GM18861 (cell line): Measurements from ENCODE around the gene PDPN.

ENCODE experiments used
- ATAC-seq: cut with Tn5 transposase; IDR thresholded peaks from one replicate; pipeline ENCODE4 v1.9.1; 2021; ENCODE audit not compliant: unreplicated experiment

Gene PDPN

DNA sequence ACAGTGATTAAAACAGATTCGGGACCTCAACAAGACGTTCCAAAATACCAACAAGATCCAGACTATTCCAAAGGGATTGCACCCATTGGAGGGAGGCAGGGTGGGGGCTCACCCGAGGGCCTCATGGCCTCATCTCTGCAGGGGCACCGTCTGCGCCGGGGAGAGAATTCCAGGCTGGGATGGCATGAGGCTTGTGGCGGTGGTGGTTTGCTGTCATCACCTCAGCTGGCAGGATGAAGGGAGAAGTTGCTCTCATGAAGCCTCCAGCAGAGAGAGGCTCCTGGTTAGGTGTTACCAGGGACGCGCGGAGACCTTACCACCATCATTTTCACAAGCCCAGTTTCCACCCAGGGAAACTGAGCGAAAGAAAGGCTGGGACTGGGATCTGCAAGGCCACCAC lies 6.7 kb upstream of the PDPN start:
- no peak for ATAC-seq

DNA sequence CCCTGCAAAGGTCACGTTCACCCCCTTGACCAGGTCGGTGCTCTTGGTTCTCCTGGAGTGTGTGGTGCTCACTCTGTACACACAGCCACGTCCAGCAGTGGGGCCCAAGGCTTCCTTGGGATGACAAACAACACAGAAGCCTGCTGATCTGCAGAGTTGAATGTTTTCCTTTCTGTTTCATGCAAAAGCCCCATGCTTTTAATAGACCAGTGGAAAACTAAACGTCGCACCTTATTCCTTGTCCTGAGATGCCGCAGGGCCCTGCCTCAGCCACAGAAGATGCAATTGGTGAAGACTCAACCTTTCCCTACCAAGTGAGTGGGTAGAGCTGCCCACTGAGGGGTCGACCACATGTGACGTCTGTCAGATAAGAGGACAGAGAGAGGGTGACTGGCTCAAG lies 5.8 kb upstream of the PDPN start:
- ATAC-seq: no peak

DNA sequence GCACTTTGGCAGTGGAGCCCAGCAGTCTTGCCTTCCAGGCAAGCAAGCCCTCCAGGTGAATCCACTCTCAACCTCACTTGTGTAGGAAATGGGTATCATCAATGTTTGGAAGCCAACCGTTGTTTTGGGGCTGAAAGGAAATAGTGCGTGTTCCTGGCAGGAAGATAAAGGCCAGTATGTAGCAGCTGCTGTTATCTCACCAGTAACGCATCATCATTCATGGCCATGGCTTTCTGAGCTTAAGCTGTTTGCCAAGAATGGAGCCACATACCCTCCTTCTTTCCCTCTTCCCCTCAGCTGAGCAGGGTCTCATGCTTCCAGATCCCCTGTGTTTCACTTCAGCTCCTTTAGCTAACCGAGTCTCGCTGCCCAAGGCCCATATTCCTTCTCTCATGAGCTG lies 2.2 kb upstream of the PDPN start:
- ATAC-seq: no peak

DNA sequence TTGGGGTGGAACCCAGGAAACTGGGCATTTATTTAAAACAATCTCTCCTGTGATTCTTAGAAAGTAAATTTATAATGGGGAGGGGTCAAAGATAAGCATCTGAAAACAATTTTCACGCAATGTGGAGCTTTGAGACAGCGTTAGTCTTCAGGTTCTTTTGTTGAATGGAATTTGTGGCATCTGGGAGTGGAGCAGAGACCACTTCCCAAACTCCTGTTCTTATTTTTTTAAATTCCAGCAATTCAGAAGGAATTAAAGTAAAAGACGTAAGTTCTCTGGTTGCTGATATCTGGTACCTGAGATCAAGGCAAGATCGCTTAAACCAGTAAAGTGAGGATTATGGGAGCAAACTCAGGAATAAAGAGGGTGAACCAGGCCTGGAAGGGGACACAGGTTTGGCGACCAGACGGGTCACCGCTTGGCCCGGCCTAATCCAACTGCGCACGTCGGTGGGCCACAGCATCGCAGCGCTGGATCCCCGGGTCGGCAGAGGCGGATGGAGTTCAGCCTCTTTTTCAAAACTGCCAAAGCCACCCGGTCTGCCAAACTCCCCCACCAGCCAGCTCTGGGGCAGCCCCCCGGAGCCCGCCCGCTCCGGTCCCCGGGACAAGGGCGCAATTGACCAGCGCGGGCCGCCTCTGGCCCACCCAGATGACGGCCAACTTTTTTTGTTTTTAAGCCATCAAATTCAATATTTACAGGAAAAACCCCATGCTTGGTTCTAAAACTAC lies 754 bp upstream of the PDPN start:
- ATAC-seq: no peak

DNA sequence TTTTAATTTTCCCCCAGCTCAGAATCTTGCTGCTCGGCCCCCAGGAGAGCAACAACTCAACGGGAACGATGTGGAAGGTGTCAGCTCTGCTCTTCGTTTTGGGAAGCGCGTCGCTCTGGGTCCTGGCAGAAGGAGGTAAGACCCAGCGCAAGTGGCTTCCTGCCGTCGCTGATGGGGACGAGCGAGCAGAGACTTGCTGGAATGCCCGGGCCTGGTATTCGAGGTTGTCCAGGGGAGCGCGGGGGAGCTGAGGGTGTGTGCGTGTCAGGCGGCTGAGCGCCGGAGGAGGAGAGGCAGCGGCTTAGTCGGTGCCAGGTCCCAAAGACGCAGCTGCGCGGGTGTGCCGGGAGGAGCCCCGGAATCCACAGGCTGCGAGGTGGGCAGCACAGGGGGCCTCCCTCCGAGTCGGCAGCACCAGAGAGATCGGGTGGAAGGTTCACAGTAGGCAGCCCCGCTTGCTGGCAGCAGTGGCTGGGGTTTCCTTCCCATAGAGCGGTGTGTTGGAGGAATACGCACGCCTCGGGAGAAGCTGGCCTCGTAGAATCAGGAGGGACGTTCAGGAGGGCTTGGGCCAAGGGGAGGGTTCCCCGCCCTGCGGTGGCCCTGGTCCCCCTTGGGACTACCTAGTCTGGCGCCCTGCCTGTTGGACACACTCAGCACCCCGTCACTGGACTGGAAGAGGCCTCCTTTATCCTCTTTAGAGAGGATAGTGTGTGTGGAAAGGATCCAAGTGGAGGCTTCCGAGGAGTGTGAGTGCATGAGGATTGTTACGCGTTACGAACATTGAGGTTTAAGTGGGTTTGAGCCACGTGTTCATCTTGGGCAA lies 547 bp downstream of the PDPN start:
- no peak for ATAC-seq

DNA sequence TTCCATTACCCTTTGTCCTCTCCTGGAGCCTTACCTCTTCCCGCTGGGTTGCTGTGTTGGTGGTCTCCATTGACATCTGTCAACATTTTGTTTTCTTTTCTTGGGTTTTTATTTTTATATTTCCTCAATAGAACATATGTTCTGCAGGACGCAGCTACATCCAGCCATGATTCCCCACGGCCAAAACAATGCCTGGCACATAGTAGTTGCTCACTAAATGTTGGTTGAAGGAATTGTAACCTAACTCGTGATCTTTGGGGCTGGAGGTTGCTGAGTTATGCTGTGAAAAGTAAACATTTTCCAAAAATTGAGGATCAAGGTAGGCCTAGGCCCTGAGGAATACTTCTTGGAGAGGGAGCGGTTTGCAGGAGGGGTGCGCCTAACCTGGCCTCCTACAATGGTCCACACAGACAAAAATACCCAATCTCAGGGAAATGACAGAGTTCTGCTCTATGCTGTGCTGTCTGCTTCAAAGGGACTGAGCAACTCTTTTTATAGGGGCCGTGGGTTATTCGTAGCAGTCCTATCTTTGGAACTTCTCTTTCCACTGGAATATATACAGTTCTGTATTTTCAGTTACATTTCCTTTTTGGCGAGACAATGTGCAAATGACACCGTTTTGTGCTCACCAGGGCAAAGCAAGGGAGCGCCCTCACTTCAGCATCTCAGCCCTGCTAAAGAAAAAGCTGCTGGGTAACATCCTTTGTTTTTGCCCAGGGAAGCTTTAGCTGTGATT lies 1.4 kb downstream of the PDPN start:
- no peak for ATAC-seq

DNA sequence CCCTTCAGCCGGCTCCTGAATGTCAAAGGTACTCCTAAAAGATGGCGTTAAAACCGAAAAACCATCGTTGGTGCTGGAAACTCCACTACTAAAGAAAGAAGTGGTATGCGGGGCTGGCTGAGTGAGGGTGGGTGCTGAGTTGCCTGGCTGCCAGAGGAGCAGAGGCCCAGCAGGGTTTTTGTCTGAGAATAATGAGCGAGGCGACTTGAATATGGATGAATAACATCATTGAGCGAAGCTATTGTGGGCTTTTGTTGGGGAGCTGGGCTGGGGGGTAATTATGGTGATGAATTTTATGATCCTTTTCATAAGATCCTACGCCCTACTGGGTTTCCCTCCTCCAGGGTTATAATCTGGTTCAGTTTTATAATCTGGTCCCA lies 2.0 kb downstream of the PDPN start:
- no peak for ATAC-seq

DNA sequence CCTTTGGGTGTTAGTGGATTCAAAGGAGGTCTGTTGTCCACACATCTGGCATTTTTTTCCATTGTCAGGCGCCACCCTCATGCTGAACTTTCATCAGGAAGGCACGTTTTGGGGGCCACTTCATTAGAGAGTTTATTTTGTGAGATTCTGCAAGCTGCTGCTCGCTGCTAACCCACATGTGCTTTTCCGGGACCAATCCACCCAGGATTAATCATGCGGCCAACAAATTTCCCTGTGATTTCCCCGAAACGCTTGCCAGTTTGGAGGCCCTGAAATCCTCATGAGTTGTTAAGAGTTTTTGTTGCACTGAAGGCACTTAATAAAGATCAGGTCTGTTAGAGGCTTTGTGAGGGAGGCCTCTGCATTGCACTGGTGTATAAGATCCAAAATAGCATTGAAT lies 2.4 kb downstream of the PDPN start:
- no peak for ATAC-seq

DNA sequence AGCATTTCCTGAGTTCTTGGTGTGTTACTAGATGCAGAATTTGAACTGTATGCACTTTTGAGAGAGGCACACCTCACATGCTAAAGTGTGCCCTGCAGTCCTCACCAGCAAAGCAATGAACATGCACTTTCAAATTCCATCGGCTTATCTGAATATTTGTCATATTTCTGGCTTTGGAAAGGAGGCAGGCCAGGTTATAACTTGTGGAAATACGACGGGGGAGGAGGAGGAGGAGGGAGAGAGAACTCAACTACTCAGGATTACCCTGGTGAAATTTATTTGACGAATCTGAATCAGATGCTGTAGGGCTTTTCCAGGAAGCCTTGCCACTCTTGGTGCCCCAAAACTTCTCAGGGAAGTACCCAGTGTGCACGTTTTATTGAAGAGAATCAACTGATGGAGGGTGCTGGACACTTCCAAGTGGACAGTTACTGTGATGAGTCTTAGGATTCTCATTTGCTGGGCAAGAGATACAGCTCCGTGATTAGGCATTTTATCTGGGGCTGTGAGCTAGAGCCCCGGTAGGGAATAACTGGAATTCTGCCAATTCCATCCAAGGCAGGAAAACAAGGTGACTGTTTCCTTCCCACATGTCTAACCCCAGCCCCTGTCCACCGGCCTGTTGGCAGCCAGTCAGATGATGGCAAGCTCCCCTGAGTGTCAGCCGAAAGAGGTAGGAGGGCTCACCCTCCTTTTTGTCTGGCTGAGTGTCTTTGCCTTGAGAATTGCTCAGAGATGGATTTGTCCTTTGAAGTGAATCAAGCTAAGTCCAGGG lies 3.8 kb downstream of the PDPN start:
- no peak for ATAC-seq

DNA sequence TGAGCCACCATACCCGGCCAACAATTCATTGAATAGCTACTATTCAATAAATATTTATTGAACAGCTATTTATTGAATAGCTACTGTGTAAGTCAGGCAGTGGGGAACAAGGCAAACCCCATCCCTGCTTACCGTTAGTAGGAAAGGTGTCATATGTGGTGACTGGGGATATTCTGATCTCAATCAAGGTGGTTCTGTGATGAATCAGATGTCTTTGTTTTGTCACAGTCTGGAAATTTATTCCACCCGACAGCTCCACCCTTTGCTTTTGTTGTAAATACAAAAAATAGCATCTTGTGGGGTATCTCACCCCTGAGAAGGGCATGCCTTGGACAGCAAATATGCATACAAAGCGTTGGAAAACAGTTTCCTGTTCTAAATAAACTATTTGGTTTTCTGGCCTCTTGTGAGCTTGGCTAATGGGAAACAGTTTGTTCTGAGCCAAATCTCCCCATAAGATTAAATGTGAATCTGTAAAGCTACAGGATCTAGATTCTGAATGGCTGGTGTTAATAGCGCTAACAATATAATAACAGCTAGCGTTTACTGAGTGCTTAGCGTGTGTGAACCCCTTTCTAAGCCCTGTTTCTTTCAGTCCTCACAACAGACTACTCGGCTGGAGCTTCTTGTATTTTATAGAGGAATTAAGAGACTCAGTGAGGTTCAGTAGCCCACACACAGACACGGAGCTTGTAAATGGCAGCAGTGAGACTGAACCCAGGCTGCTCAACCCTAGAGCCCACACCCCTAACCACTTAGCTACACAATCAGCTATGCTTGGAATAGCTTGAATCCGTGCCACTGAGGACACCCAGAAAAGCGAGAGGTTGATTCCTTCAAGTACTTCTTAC lies 5.5 kb downstream of the PDPN start:
- ATAC-seq: no peak

DNA sequence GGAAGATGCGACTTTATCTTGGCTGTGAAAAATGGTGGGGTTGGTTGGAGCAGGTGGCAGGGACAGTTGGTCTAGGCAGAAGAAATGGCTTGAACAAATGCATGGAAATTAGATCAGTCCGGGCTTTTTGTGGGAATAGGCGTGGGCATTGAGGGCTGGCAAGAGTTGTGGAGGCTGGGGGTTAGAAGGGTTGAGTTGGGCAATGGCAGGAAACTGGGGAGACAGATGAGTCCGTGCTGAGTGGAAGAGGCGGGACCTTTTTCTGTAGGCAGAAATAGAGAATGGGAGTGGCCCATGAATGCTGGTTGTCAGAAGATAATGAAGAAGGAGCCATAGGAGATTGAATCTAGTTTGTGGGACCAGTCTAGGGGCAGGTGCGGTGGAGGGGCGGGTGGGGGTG lies 6.9 kb downstream of the PDPN start:
- no peak for ATAC-seq

DNA sequence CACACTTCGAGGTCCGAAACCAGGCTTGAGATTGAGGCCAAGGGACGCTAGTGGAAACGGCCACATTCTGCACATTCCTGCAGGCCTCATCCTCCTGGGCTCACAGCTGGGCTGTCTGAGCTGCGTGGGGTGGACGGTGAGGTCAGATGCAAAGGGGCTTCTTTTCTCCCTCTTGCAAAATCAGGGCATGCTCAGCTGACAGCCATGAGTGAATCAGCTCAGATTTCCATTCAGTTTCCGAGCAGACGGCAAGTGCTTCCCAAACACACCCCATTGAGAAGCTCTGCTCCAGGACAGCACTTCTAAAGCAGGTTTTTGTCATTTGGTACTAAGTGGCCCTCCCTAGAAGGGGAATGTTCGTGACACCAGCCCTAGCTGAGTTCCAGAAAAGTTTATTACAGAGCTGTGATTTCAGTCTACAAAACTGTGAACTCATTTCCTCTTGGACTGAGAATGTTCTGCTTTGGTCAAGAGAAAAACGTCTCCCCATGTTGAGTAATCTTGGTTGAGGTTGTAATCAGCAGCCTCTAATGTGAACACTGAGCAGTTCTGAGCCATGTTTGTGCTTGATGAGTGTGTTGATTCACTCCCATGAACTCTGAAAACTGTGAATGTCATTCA lies 10.0 kb downstream of the PDPN start:
- ATAC-seq: no peak

DNA sequence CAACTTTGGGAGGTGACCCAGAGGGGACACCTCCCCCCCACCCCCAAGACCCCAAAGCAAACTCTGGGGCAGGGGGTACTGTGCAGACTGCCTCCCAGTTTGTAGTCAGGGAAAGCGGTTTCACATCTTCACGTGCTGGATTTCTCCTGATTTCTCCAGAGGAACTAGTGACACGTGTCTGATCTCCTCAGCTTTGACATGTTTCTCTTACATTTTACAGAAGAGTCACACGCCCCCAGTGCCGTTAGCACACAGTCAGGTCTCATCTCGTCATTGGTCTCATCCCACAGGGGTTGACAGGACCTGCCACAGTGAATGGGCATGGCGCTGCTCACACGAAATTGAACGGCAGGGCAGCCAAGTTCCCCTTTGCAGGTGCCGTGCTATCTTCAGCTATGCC lies 11.8 kb downstream of the PDPN start:
- no peak for ATAC-seq

DNA sequence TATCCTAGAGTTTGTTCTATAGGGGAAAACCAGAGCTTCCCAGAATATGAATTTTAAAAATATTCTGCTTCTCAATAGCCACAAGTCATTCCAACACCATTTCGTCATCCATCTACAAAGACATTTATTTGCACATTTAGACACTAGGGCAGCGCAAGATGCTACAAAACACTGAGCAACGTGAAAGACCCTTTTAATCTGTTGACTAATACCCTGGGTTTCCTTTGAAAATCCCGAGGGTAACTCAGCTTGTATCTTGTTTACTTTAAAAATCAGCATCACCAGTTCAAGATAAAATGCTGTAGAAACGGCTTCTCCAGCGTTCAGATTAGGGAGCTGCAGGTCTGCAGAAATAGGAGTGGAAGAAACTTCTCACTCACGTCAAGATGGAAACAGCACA lies 13.5 kb downstream of the PDPN start:
- no peak for ATAC-seq

DNA sequence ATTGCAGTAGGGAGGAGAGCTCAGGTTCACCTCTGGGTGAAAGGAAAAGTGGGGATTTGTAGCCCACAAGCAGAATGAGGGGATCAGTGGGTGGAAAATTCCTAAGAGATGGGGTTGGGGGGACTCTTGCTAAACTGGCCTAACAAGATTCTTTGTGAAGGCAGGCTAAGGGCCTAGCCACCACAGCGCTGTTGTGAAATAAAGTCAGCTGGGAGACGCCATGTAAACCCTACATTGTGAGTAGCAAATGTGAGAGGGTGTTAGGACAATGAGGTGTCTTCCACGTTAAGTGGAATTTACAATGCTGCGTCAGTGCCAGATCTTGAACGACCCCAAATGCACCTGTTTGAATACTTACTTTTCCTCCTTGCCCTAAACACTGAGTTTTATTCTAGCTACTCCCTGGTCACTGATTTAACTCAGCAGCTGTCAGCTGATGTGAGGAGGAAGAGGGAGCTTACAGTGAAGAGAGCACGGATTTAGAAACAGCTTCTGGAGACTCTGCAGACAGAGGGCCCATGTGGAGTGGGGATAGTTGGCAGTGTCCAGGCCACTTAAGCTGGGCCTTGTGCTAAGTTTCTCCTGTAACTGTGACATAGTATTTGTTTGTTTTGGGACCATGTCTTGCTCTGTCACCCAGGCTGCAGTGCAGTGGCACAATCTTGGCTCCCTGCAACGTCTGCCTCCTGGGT lies 17.3 kb downstream of the PDPN start:
- no peak for ATAC-seq

DNA sequence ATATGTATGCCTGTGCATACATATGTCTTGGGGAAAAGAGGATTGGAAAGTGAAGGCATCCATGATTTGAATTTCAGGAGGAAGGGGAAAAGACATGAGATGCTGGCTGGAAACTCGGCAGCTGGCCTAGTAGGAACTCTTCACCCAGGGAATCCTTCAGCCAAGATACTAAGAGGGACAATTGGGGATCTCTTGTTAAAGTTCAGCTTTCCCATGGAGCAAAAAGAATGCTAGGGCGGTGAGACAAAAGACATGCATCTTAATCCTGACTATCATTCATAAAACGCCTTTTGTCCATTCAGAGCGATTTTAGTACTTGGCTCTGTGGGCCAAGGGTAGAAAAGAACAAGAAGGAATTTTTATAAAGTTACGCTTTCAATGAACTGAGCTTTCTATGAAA lies 20.5 kb downstream of the PDPN start:
- ATAC-seq: no peak

DNA sequence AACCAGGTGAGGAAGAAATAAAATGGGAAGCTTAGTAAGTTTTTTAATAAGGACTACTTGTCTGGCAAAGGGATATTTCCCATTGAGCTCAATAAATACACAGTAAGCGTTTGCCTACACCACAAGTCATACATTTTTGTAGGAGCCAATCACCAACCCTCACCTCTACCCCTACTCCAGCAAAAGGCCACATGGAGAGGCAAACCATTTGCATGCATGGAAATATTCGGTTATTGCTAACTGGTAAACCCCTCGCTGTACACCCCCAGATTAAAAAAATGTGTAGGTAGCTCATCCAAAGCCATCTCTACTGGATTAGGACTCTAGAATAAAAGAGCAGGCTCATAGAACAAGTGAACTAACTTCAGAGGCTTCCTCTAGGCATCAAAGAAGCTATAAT lies 21.1 kb downstream of the PDPN start:
- no peak for ATAC-seq

DNA sequence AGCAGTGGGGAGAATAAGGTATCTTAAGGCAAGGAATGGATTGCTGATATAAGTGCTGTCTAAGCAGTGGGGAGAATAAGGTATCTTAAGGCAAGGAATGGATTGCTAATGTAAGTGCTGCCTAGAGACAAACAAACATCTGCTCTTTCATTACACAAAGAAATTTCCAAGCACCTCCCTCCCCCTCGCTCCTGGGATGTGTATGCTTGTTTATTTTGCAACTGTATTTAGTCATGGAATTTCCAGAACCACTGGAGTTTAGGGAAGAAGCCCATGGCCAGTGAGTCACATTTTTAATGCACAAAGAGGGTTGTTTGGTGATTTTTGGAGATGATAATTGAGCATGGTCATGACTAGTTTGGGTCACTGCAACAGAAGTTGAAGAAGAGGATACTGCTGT lies 21.5 kb downstream of the PDPN start:
- ATAC-seq: no peak

DNA sequence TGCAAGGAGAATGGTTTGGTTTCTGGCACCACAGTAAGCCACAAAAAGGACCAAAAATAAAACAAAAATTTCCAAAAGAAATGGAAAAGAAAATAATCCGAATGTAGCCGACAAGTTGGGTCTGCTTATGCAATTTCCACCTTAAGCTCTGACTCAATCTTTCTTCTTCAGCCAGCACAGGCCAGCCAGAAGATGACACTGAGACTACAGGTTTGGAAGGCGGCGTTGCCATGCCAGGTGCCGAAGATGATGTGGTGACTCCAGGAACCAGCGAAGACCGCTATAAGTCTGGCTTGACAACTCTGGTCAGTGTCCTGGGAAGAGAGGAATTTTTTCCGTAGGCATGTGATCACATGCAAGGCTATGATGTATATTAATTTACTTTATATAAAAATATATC lies 23.4 kb downstream of the PDPN start:
- no peak for ATAC-seq
